GM10266 (cell line): ENCODE results near the gene SLC35F2.
"Not testable (repeated sequence)": the region's sequence is repeated elsewhere in the genome, so short reads cannot be mapped to it uniquely, and the experiment has no call there.

Experiments
- DNase-seq: peaks from one replicate; pipeline ENCODE4 v3.0.0; 2012; ENCODE audit errors: extremely low spot score
- CTCF ChIP-seq: IDR thresholded peaks from 2 replicates; pipeline ENCODE4 v1.5.1; 2012; ENCODE audit warnings: mild to moderate bottlenecking, low read depth; ENCODE audit not compliant: control insufficient read depth, insufficient read depth; ENCODE audit errors: missing control alignments

The SLC35F2 gene

GRCh38 chr11:107836851-107837250, 21.7 kb downstream of the SLC35F2 start:
- DNase-seq, result no peak

GRCh38 chr11:107834995-107835394, 23.6 kb downstream of the SLC35F2 start:
- DNase-seq, result no peak
- no peak for TF ChIP-seq CTCF

More at GRCh38 chr11:107836851-107837250, 21.7 kb downstream of the SLC35F2 start:
- no peak for TF ChIP-seq CTCF

GRCh38 chr11:107833926-107834325, 24.7 kb downstream of the SLC35F2 start:
- DNase-seq, result not testable (repeated sequence)

- TF ChIP-seq CTCF, result no peak
- no peak for DNase-seq
Observed at GRCh38 chr11:107830915-107831540, 27.6 kb downstream of the SLC35F2 start.

- no peak for TF ChIP-seq CTCF
Observed at GRCh38 chr11:107827041-107827440, 31.5 kb downstream of the SLC35F2 start.

GRCh38 chr11:107825875-107826274, 32.7 kb downstream of the SLC35F2 start:
- no peak for TF ChIP-seq CTCF
- no peak for DNase-seq

More at GRCh38 chr11:107827041-107827440, 31.5 kb downstream of the SLC35F2 start:
- no peak for DNase-seq

GRCh38 chr11:107824668-107825369, 33.8 kb downstream of the SLC35F2 start:
- TF ChIP-seq CTCF, result no peak
- no peak for DNase-seq
